A549 treated with CORT108297 at 1 μM for 4 hours (cell line): ENCODE measurements around the gene GPS1. TPM values are rescaled to one million over a fixed set of nuclear protein-coding genes. Genes with fewer than 3 reads are reported as not detected.

ENCODE experiments used
- total RNA-seq: library from RNA; stranded (reverse); fragments of 200-300 nt; extraction: Qiagen RNA extraction; gene quantifications from 5 replicates; pipeline ENCODE4 v1.2.3, GENCODE V29; 2022

GPS1 gene
- 100 to 150 TPM (median 145 TPM) in 5 replicates for total RNA-seq

GRCh38 chr17:82051776-82052637 lies at the start of gene GPS1, which contains the start of gene RFNG:
Gene GPS1 (plus strand): TSS chr17:82051898. CDS start chr17:82051932, 34 bp downstream.
Gene RFNG (minus strand): TSS chr17:82051811. CDS start chr17:82051766, 45 bp downstream.

GRCh38 chr17:82022310-82022980 lies 29.3 kb upstream of the GPS1 start, which contains the start of gene CENPX:
Gene CENPX (minus strand): TSS chr17:82022878. CDS start chr17:82022861, 17 bp downstream.

GRCh38 chr17:82022981-82023446 lies 28.7 kb upstream of the GPS1 start, which contains the start of gene LRRC45:
Gene LRRC45 (plus strand): TSS chr17:82023305. CDS start chr17:82023644, 339 bp downstream.

GRCh38 chr17:82031303-82031884 lies 20.3 kb upstream of the GPS1 start, which contains the start of gene RAC3:
Gene RAC3 (plus strand): TSS chr17:82031678. CDS start chr17:82031762, 84 bp downstream.

GRCh38 chr17:82037092-82037888 lies 14.4 kb upstream of the GPS1 start, which contains the start of gene DCXR:
Gene DCXR (minus strand): TSS chr17:82037697. CDS start chr17:82037682, 15 bp downstream.

GRCh38 chr17:82065638-82066303 lies 14.1 kb downstream of the GPS1 start, which contains the start of gene DUS1L:
Gene DUS1L (minus strand): TSS chr17:82065804. CDS start chr17:82065059, 745 bp downstream.

GRCh38 chr17:82098169-82098938 lies 46.7 kb downstream of the GPS1 start, which contains the start of gene FASN:
Gene FASN (minus strand): TSS chr17:82098236. CDS start chr17:82096445, 1,791 bp downstream.

Other genes with a start within 250 kb of the GPS1 start
- 0.17 to 0.50 TPM (median 0.23 TPM) in 5 replicates for gene GCGR, start 247.7 kb upstream of the GPS1 start, total RNA-seq
- 78.0 to 115 TPM (median 102 TPM) in 5 replicates for gene MCRIP1, start 218.6 kb upstream of the GPS1 start, total RNA-seq
- gene PPP1R27, start 216.8 kb upstream of the GPS1 start, total RNA-seq: 0.10 to 0.43 TPM (median 0.17 TPM) in 4 of 5 replicates, not detected in the other
- 690 to 732 TPM (median 705 TPM) in 5 replicates for gene P4HB, start 191.4 kb upstream of the GPS1 start, total RNA-seq
- 603 to 678 TPM (median 626 TPM) in 5 replicates for gene ARHGDIA, start 180.6 kb upstream of the GPS1 start, total RNA-seq
- 170 to 255 TPM (median 241 TPM) in 5 replicates for gene ALYREF, start 160.3 kb upstream of the GPS1 start, total RNA-seq
- gene ANAPC11, start 160.2 kb upstream of the GPS1 start, total RNA-seq: 182 to 330 TPM (median 298 TPM) in 5 replicates
- 0.51 to 0.77 TPM (median 0.61 TPM) in 5 replicates for gene NPB, start 149.7 kb upstream of the GPS1 start, total RNA-seq
- gene PCYT2, start 140.5 kb upstream of the GPS1 start, total RNA-seq: 12.9 to 17.1 TPM (median 16.7 TPM) in 5 replicates
- 28.6 to 46.2 TPM (median 44.4 TPM) in 5 replicates for gene SIRT7, start 133.7 kb upstream of the GPS1 start, total RNA-seq
- gene MAFG, start 124.2 kb upstream of the GPS1 start, total RNA-seq: 29.9 to 49.3 TPM (median 41.7 TPM) in 5 replicates
- gene PYCR1, start 114.6 kb upstream of the GPS1 start, total RNA-seq: 66.6 to 94.6 TPM (median 92.7 TPM) in 5 replicates
- gene MYADML2, start 104.7 kb upstream of the GPS1 start, total RNA-seq: not detected in 5 replicates
- gene NOTUM, start 90.7 kb upstream of the GPS1 start, total RNA-seq: 0.30 to 0.57 TPM (median 0.45 TPM) in 5 replicates
- 23.6 to 32.1 TPM (median 29.2 TPM) in 5 replicates for gene ASPSCR1, start 74.3 kb upstream of the GPS1 start, total RNA-seq
- 148 to 219 TPM (median 196 TPM) in 5 replicates for gene CENPX, start 29.0 kb upstream of the GPS1 start, total RNA-seq
- gene LRRC45, start 28.6 kb upstream of the GPS1 start, total RNA-seq: 10.5 to 20.2 TPM (median 16.2 TPM) in 5 replicates
- 22.8 to 41.7 TPM (median 37.9 TPM) in 5 replicates for gene RAC3, start 20.2 kb upstream of the GPS1 start, total RNA-seq
- gene DCXR, start 14.2 kb upstream of the GPS1 start, total RNA-seq: 64.0 to 107 TPM (median 101 TPM) in 5 replicates
- gene RFNG, start 87 bp upstream of the GPS1 start, total RNA-seq: 16.5 to 27.3 TPM (median 26.4 TPM) in 5 replicates
- gene DUS1L, start 13.9 kb downstream of the GPS1 start, total RNA-seq: 77.1 to 164 TPM (median 141 TPM) in 5 replicates
- 100 to 142 TPM (median 139 TPM) in 5 replicates for gene FASN, start 46.3 kb downstream of the GPS1 start, total RNA-seq
- gene CCDC57, start 160.9 kb downstream of the GPS1 start, total RNA-seq: 17.5 to 27.8 TPM (median 25.5 TPM) in 5 replicates
- 102 to 140 TPM (median 132 TPM) in 5 replicates for gene SLC16A3, start 177.1 kb downstream of the GPS1 start, total RNA-seq
- gene CSNK1D, start 221.8 kb downstream of the GPS1 start, total RNA-seq: 163 to 200 TPM (median 196 TPM) in 5 replicates